H1 (cell line): ENCODE results near the gene TMIGD1. TPM values are rescaled to one million over a fixed set of nuclear protein-coding genes. Genes with fewer than 3 reads are reported as not detected.

ENCODE experiments used
- CTCF ChIA-PET: fragments of 300-600 bp; sonication (Branson Sonifier 250); formaldehyde crosslinking; loops from one replicate; lab custom pipeline; 2021; ENCODE audit not compliant: partially characterized antibody; lab: Charles Lee
- POLR2A ChIA-PET: fragments of 300-600 bp; sonication (Branson Sonifier 250); formaldehyde crosslinking; loops from one replicate; lab custom pipeline; 2021; ENCODE audit warnings: inconsistent platforms; ENCODE audit not compliant: partially characterized antibody; lab: Charles Lee
- DNase-seq, 2 experiments: peaks; one replicate each; pipeline versions ENCODE4 v3.0.0 to v3.0.0-alpha.2; 2010 to 2022; ENCODE audit warnings: low spot score in 2 of 2, low read depth in 1 of 2, mixed read lengths in 1 of 2
- FAIRE-seq: peaks from 2 replicates; lab custom pipeline; 2011; peaks lifted over from hg19 to GRCh38; lab: Jason Lieb, UNC
- H2AFZ ChIP-seq: 2 replicates; pipeline ENCODE4 v1.8.1; 2012; ENCODE audit warnings: low read length, inconsistent platforms
- H2AK5ac ChIP-seq: 2 replicates; pipeline ENCODE4 v1.6.1; 2013; ENCODE audit warnings: low read depth, low read length
- H2BK120ac ChIP-seq: replicated peaks from 2 replicates; pipeline ENCODE3; 2013; ENCODE audit warnings: low read depth, low read length, inconsistent platforms
- H2BK12ac ChIP-seq: 2 replicates; pipeline ENCODE4 v1.6.1; 2013; ENCODE audit warnings: low read depth, low read length
- H2BK15ac ChIP-seq: 2 replicates; pipeline ENCODE4 v1.6.1; 2013; ENCODE audit warnings: low read length
- H2BK20ac ChIP-seq: 2 replicates; pipeline ENCODE4 v1.6.1; 2013; ENCODE audit warnings: low read length
- H2BK5ac ChIP-seq: 2 replicates; pipeline ENCODE4 v1.6.1; 2013; ENCODE audit warnings: low read depth, low read length
- H3K14ac ChIP-seq: 2 replicates; pipeline ENCODE4 v1.6.1; 2013; ENCODE audit warnings: inconsistent platforms; ENCODE audit not compliant: insufficient read length
- H3K18ac ChIP-seq: 2 replicates; pipeline ENCODE4 v1.6.1; 2013; ENCODE audit warnings: low read length; ENCODE audit errors: extremely low read depth
- H3K23ac ChIP-seq: 2 replicates; pipeline ENCODE4 v1.6.1; 2013; ENCODE audit warnings: inconsistent platforms; ENCODE audit not compliant: insufficient read length
- H3K23me2 ChIP-seq: 2 replicates; pipeline ENCODE4 v1.6.1; 2013; ENCODE audit warnings: low read depth, low read length
- H3K27ac ChIP-seq: 2 replicates; pipeline ENCODE4 v1.6.1; 2011; ENCODE audit warnings: low read depth, low read length, inconsistent platforms
- H3K27me3 ChIP-seq, 4 experiments: replicated peaks in 1 of 4; 1 replicate in 1 of 4; 2 replicates in 3 of 4; pipeline versions ENCODE4 v1.6.1 to v1.8.1; 2011 to 2013; ENCODE audit warnings: low read length in 3 of 4, mild to moderate bottlenecking in 3 of 4, inconsistent platforms in 2 of 4, mixed read lengths in 2 of 4, moderate library complexity in 1 of 4; ENCODE audit not compliant: control insufficient read depth in 3 of 4, insufficient read depth in 3 of 4; ENCODE audit errors: extremely low read depth in 1 of 4
- H3K36me3 ChIP-seq, 4 experiments: 2 replicates each; pipeline versions ENCODE4 v1.6.1 to v1.8.1; 2011 to 2013; ENCODE audit warnings: mild to moderate bottlenecking in 4 of 4, low read length in 3 of 4, moderate library complexity in 2 of 4, control low read depth in 1 of 4, inconsistent platforms in 1 of 4; ENCODE audit not compliant: insufficient read depth in 4 of 4, control insufficient read depth in 2 of 4
- H3K4ac ChIP-seq: replicated peaks from 2 replicates; pipeline ENCODE3; 2013; ENCODE audit warnings: low read length, low read depth, mixed read lengths, inconsistent platforms; ENCODE audit not compliant: insufficient read length
- H3K4me1 ChIP-seq, 4 experiments: replicated peaks in 1 of 4; 1 replicate in 1 of 4; 2 replicates in 3 of 4; pipeline versions ENCODE4 v1.6.1 to v1.8.1; 2011 to 2013; ENCODE audit warnings: low read length in 3 of 4, inconsistent platforms in 2 of 4, mixed read lengths in 1 of 4; ENCODE audit not compliant: insufficient read depth in 4 of 4, control insufficient read depth in 3 of 4
- H3K4me2 ChIP-seq, 2 experiments: 2 replicates each; pipeline versions ENCODE4 v1.6.1 to v1.8.1; 2011 to 2013; ENCODE audit warnings: low read depth in 2 of 2, low read length in 2 of 2, control low read depth in 1 of 2, inconsistent platforms in 1 of 2, mild to moderate bottlenecking in 1 of 2; ENCODE audit not compliant: insufficient read depth in 1 of 2
- H3K4me3 ChIP-seq, 4 experiments: fragments of 200-600, 300-600 bp in 1 of 4; sonication (generic), shearing (Covaris generic), sonication (Bioruptor Twin) in 1 of 4; 2 replicates each; pipeline versions ENCODE4 v1.5.1 to v1.8.1; 2011 to 2016; ENCODE audit warnings: low read length in 4 of 4, low read depth in 3 of 4, control low read depth in 2 of 4, inconsistent platforms in 2 of 4, mild to moderate bottlenecking in 2 of 4, mixed read lengths in 1 of 4, moderate library complexity in 1 of 4; ENCODE audit not compliant: insufficient read depth in 2 of 4; ENCODE audit errors: extremely low read depth in 1 of 4
- H3K56ac ChIP-seq: replicated peaks from 2 replicates; pipeline ENCODE3; 2013; ENCODE audit warnings: low read depth, mild to moderate bottlenecking, mixed read lengths, low read length, inconsistent platforms; ENCODE audit not compliant: insufficient read length
- H3K79me1 ChIP-seq: 2 replicates; pipeline ENCODE4 v1.6.1; 2013; ENCODE audit warnings: low read depth, low read length, control low read depth
- H3K79me2 ChIP-seq, 2 experiments: 2 replicates each; pipeline versions ENCODE4 v1.6.1 to v1.8.1; 2012 to 2013; ENCODE audit warnings: low read length in 2 of 2, mild to moderate bottlenecking in 2 of 2, inconsistent platforms in 1 of 2; ENCODE audit not compliant: insufficient read depth in 2 of 2, control insufficient read depth in 1 of 2
- H3K9ac ChIP-seq, 4 experiments: replicated peaks in 1 of 4; 1 replicate in 1 of 4; 2 replicates in 3 of 4; pipeline versions ENCODE4 v1.6.1 to v1.8.1; 2011 to 2013; ENCODE audit warnings: low read depth in 3 of 4, low read length in 3 of 4, control low read depth in 2 of 4, mild to moderate bottlenecking in 2 of 4, moderate library complexity in 2 of 4, inconsistent platforms in 1 of 4; ENCODE audit errors: extremely low read depth in 1 of 4
- H3K9me3 ChIP-seq, 2 experiments: 2 replicates each; pipeline versions ENCODE4 v1.6.1 to v1.8.1; 2012 to 2013; ENCODE audit warnings: mild to moderate bottlenecking in 2 of 2, moderate library complexity in 2 of 2, control low read depth in 1 of 2, inconsistent platforms in 1 of 2, low read depth in 1 of 2, low read length in 1 of 2, mixed read lengths in 1 of 2; ENCODE audit not compliant: insufficient read depth in 2 of 2
- H4K20me1 ChIP-seq, 2 experiments: replicated peaks in 1 of 2; 2 replicates each; pipeline versions ENCODE3 to v1.8.1; 2011 to 2013; ENCODE audit warnings: inconsistent platforms in 2 of 2, low read length in 2 of 2, mild to moderate bottlenecking in 1 of 2; ENCODE audit not compliant: insufficient read depth in 2 of 2, control insufficient read depth in 1 of 2
- H4K5ac ChIP-seq: 2 replicates; pipeline ENCODE4 v1.6.1; 2013; ENCODE audit warnings: low read length, low read depth, mixed read lengths, inconsistent platforms; ENCODE audit not compliant: insufficient read length
- H4K8ac ChIP-seq: 2 replicates; pipeline ENCODE4 v1.8.0; 2013; ENCODE audit warnings: mild to moderate bottlenecking, moderate library complexity, low read length, inconsistent platforms; ENCODE audit not compliant: insufficient read depth; ENCODE audit errors: extremely low read depth
- H4K91ac ChIP-seq: replicated peaks from 2 replicates; pipeline ENCODE3; 2013; ENCODE audit warnings: low read length, mixed read lengths, inconsistent platforms; ENCODE audit not compliant: insufficient read length
- ATF3 ChIP-seq: IDR thresholded peaks from 2 replicates; pipeline ENCODE4 v1.6.1; 2011; ENCODE audit warnings: low read depth, mild to moderate bottlenecking, low read length; ENCODE audit not compliant: insufficient read depth
- BCL11A ChIP-seq, 2 experiments: IDR thresholded peaks; one replicate each; pipeline ENCODE4 v1.6.1; 2011; ENCODE audit warnings: low read depth in 2 of 2, low read length in 2 of 2, mild to moderate bottlenecking in 2 of 2
- CBX5 ChIP-seq: fragments of 300-800, 300-1000 bp; sonication (generic); IDR thresholded peaks from 2 replicates; pipeline ENCODE4 v1.7.1; 2016; ENCODE audit warnings: antibody characterized with exemption, low read length, low read depth
- CHD2 ChIP-seq: IDR thresholded peaks from 2 replicates; pipeline ENCODE4 v1.6.1; 2012; ENCODE audit warnings: low read length, improper control_type of control experiment
- GABPA ChIP-seq: IDR thresholded peaks from 2 replicates; pipeline ENCODE4 v1.6.1; 2011; ENCODE audit warnings: mild to moderate bottlenecking, low read length, moderate library complexity, borderline replicate concordance; ENCODE audit not compliant: insufficient read depth
- JUN ChIP-seq: IDR thresholded peaks from 2 replicates; pipeline ENCODE4 v1.6.1; 2011; ENCODE audit warnings: low read depth, mild to moderate bottlenecking, improper control_type of control experiment, low read length
- MAFK ChIP-seq: IDR thresholded peaks from 2 replicates; pipeline ENCODE4 v1.6.1; 2012; ENCODE audit warnings: low read depth, mild to moderate bottlenecking, improper control_type of control experiment, low read length
- PHF8 ChIP-seq: fragments of 200-600 bp; sonication (generic); conservative IDR thresholded peaks from 2 replicates; pipeline ENCODE4 v1.7.1; 2012; ENCODE audit warnings: low read depth, mild to moderate bottlenecking, inconsistent platforms, low read length, moderate library complexity
- SAP30 ChIP-seq: fragments of 300-600 bp; sonication (generic); IDR thresholded peaks from 2 replicates; pipeline ENCODE4 v1.7.1; 2012; ENCODE audit warnings: low read length, moderate library complexity, mild to moderate bottlenecking, inconsistent platforms; ENCODE audit not compliant: insufficient read depth, insufficient replicate concordance
- SRF ChIP-seq: IDR thresholded peaks from 2 replicates; pipeline ENCODE4 v1.6.1; 2011; ENCODE audit warnings: mild to moderate bottlenecking, low read depth, low read length, moderate library complexity
- SUZ12 ChIP-seq: fragments of 200-600 bp; sonication (generic); IDR thresholded peaks from 2 replicates; pipeline ENCODE4 v1.6.1; 2012; ENCODE audit warnings: mild to moderate bottlenecking, inconsistent platforms, low read length, moderate library complexity, mixed read lengths
- TAF1 ChIP-seq: IDR thresholded peaks from 2 replicates; pipeline ENCODE4 v1.6.1; 2011; ENCODE audit warnings: mild to moderate bottlenecking, low read depth, low read length
- TAF7 ChIP-seq: optimal IDR thresholded peaks from 2 replicates; pipeline ENCODE3; 2011; ENCODE audit warnings: low read depth, mild to moderate bottlenecking, inconsistent platforms, low read length, moderate library complexity, borderline replicate concordance
- YY1 ChIP-seq: IDR thresholded peaks from 2 replicates; pipeline ENCODE4 v1.6.1; 2011; ENCODE audit warnings: low read depth, mild to moderate bottlenecking, low read length
- WGBS, 2 experiments: shearing (Covaris generic) in 1 of 2; methylation state at CpG; one replicate each; pipeline versions ENCODE4 v1.1.6 to v1.1.7; 2013 to 2015; ENCODE audit warnings: low lambda C conversion rate in 2 of 2, mixed read lengths in 2 of 2, inconsistent platforms in 1 of 2, low coverage in 1 of 2, missing lambda C conversion rate in 1 of 2; ENCODE audit not compliant: insufficient replicate concordance in 2 of 2, insufficient coverage in 1 of 2, insufficient read length in 1 of 2; ENCODE audit errors: extremely low coverage in 1 of 2, missing lambda C conversion rate in 1 of 2; 5-methylcytosine and 5-hydroxymethylcytosine counted together
- polyA plus RNA-seq, 7 experiments: library from polyadenylated mRNA; depleted of rRNA in 3 of 7; stranded (reverse) in 5 of 7; unstranded in 2 of 7; fragments of >200 nt in 5 of 7; fragments of 200-250 nt in 2 of 7; gene quantifications; 1 replicate in 5 of 7; 2 replicates in 1 of 7; 4 replicates in 1 of 7; pipeline versions ENCODE4 v1.2.1 to v1.2.3, GENCODE V29; 2011 to 2013; ENCODE audit warnings: missing spikeins in 2 of 7, mixed read lengths in 2 of 7
- total RNA-seq: library from RNA; stranded (reverse); fragmentation: NEBNext Ultra II Directional; extraction: Animal tissue kit (Norgen Biotek cat#: 25700); gene quantifications from 2 replicates; pipeline ENCODE4 v1.2.1, GENCODE V29; 2021
- TF ChIP-seq, protein P1 (sequence below): IDR thresholded peaks from 2 replicates; pipeline ENCODE4 v1.6.1; 2012; ENCODE audit warnings: inconsistent platforms

The TMIGD1 gene
- total and polyA plus RNA-seq, 2 of the 8 experiments (the other 6 are each of a cell fraction or from before 2014, with no cell fraction given) = not detected

DNA sequence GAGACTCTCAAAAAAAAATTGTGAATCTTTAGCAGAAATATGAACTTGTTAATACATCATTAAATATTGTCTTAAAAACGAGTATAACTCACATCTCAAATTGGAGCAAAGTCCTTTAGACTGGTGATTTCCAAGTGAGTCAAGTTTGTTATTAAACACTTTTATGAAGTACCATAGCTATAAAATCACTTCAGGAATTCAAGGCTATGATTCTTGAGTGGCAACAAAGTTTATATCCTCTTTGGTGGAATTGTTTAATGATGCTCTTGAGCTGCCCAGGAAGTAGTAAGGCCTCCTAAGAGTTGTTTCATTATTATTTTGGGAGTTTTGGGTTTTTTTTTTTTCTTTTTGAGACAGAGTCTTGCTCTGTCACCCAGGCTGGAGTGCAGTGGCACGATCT, 25.5 kb downstream of the TMIGD1 start:
- no peak overlapping the region for H4K91ac ChIP-seq
- H3K4me2 ChIP-seq = no peak overlapping the region
- no peaks in the 10 kb centered on the region for H3K9me3 ChIP-seq
- no peaks in the 10 kb centered on the region for H3K79me1 ChIP-seq
- H3K4me1 ChIP-seq = no peaks in the 10 kb centered on the region
- no peaks in the 10 kb centered on the region for H3K23me2 ChIP-seq
- H2AK5ac ChIP-seq = no peak overlapping the region
- no peaks in the 10 kb centered on the region for H3K27me3 ChIP-seq
- no peaks in the 10 kb centered on the region for H4K20me1 ChIP-seq
- no peak overlapping the region for H3K4ac ChIP-seq
- H2BK120ac ChIP-seq = no peak overlapping the region
- no peaks in the 10 kb centered on the region for H3K79me2 ChIP-seq
- TF ChIP-seq CBX5 = no peak
- TF ChIP-seq SRF = no peak
- TF ChIP-seq BCL11A (IDR thresholded peaks at IDR 0.05; ENCODE audit: low read depth in 2 of 2, low read length in 2 of 2) = no peak
- TF ChIP-seq GABPA = no peak
- no peak for TF ChIP-seq SUZ12
- TF ChIP-seq YY1 = no peak
- TF ChIP-seq TAF1 = no peak
- no peak for TF ChIP-seq TAF7
- no peak for TF ChIP-seq MAFK
- TF ChIP-seq SAP30 = no peak
- no peak for TF ChIP-seq CHD2
- TF ChIP-seq, protein P1, sequence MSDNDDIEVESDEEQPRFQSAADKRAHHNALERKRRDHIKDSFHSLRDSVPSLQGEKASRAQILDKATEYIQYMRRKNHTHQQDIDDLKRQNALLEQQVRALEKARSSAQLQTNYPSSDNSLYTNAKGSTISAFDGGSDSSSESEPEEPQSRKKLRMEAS = no peak
- TF ChIP-seq PHF8 = no peak
- no peak for TF ChIP-seq ATF3
- TF ChIP-seq JUN = no peak
- no peak overlapping the region for H2BK15ac ChIP-seq
- H3K9ac ChIP-seq = no peak overlapping the region
- no peak overlapping the region for H4K8ac ChIP-seq
- H3K36me3 ChIP-seq = no peaks in the 10 kb centered on the region
- H3K27ac ChIP-seq = no peak overlapping the region
- no peak overlapping the region for H2AFZ ChIP-seq
- no peak overlapping the region for H2BK12ac ChIP-seq
- CTCF ChIA-PET = no interaction called here
- no peak overlapping the region for H2BK5ac ChIP-seq
- 78% methylated on average over 2 of the region's 2 CpGs; no CpG with 5 or more reads in 1 of the 2 experiments for WGBS, 2 experiments
- H3K23ac ChIP-seq = no peak overlapping the region
- no peak overlapping the region for H2BK20ac ChIP-seq
- no peak overlapping the region for H3K14ac ChIP-seq
- H3K56ac ChIP-seq = no peak overlapping the region
- no peak overlapping the region for H3K18ac ChIP-seq
- H3K4me3 ChIP-seq = no peak overlapping the region
- DNase-seq = no peak
- no peak overlapping the region for H4K5ac ChIP-seq
- no peak for FAIRE-seq
- POLR2A ChIA-PET = no interaction called here
